GM21529 (cell line): ENCODE results near the gene PTPRN.
"Not testable (repeated sequence)": the region's sequence is repeated elsewhere in the genome, so short reads cannot be mapped to it uniquely, and the experiment has no call there.

Experiments
- ATAC-seq: cut with Tn5 transposase; IDR thresholded peaks from one replicate; pipeline ENCODE4 v1.9.1; 2021; ENCODE audit not compliant: unreplicated experiment

PTPRN gene

GRCh38 chr2:219271021-219271420 lies 38.2 kb downstream of the PTPRN start:
- no peak for ATAC-seq

GRCh38 chr2:219270055-219270372 lies 39.2 kb downstream of the PTPRN start:
- ATAC-seq = no peak

- no peak for ATAC-seq
These were observed 39.7 kb downstream of the PTPRN start for GRCh38 chr2:219269362-219270054.

- no peak for ATAC-seq
These were observed 40.9 kb downstream of the PTPRN start for GRCh38 chr2:219268294-219268693.

GRCh38 chr2:219266886-219267285 lies 42.3 kb downstream of the PTPRN start:
- no peak for ATAC-seq

GRCh38 chr2:219266232-219266631 lies 43.0 kb downstream of the PTPRN start:
- no peak for ATAC-seq

- no peak for ATAC-seq
These were observed 48.0 kb downstream of the PTPRN start for GRCh38 chr2:219261024-219261855.

GRCh38 chr2:219258942-219259341 lies 50.3 kb downstream of the PTPRN start:
- ATAC-seq = not testable (repeated sequence)

- peak; percentile 26 for ATAC-seq
These were observed 54.5 kb downstream of the PTPRN start for GRCh38 chr2:219254590-219255201.

- peak; percentile 53 for ATAC-seq
These were observed 55.2 kb downstream of the PTPRN start, which contains the start of gene TUBA4A for GRCh38 chr2:219253753-219254589. Gene TUBA4A (minus strand): TSS chr2:219253918. CDS start chr2:219253858, 60 bp downstream.

- peak; percentile 22 for ATAC-seq
These were observed 56.1 kb downstream of the PTPRN start, which contains the start of gene TUBA4B for GRCh38 chr2:219252900-219253752. Gene TUBA4B (plus strand): TSS chr2:219253243. CDS start chr2:219253408, 165 bp downstream.

GRCh38 chr2:219252570-219252899 lies 56.7 kb downstream of the PTPRN start:
- no peak for ATAC-seq

- ATAC-seq = no peak
These were observed 57.1 kb downstream of the PTPRN start for GRCh38 chr2:219252084-219252483.

GRCh38 chr2:219251656-219252055 lies 57.5 kb downstream of the PTPRN start:
- ATAC-seq = no peak

GRCh38 chr2:219250049-219250781 lies 59.0 kb downstream of the PTPRN start:
- no peak for ATAC-seq

- ATAC-seq = peak; percentile 30
These were observed 59.8 kb downstream of the PTPRN start for GRCh38 chr2:219249203-219249980.

- no peak for ATAC-seq
These were observed 60.4 kb downstream of the PTPRN start for GRCh38 chr2:219248845-219249202.
